Skeletal muscle satellite cell (primary cell): ENCODE data around the gene RALGAPA1.
"Not testable (repeated sequence)": the region's sequence is repeated elsewhere in the genome, so short reads cannot be mapped to it uniquely, and the experiment has no call there.

Source experiments
- H3K27me3 ChIP-seq: 2 replicates; pipeline ENCODE4 v1.7.0; 2013; ENCODE audit warnings: low read length; ENCODE audit not compliant: control insufficient read depth, insufficient read depth
- H3K36me3 ChIP-seq: 2 replicates; pipeline ENCODE4 v1.7.0; 2013; ENCODE audit warnings: mild to moderate bottlenecking, control low read depth, low read length; ENCODE audit not compliant: insufficient read depth
- H3K4me1 ChIP-seq: 2 replicates; pipeline ENCODE4 v1.7.0; 2013; ENCODE audit warnings: low read length; ENCODE audit not compliant: control insufficient read depth, insufficient read depth
- H3K4me2 ChIP-seq: 2 replicates; pipeline ENCODE4 v1.7.0; 2013; ENCODE audit warnings: mild to moderate bottlenecking, low read length
- H3K4me3 ChIP-seq: 2 replicates; pipeline ENCODE4 v1.7.0; 2013; ENCODE audit warnings: low read length
- H3K9ac ChIP-seq: 2 replicates; pipeline ENCODE4 v1.7.0; 2013; ENCODE audit warnings: mild to moderate bottlenecking, low read depth, low read length, moderate library complexity
- H3K9me3 ChIP-seq: replicated peaks from 2 replicates; pipeline ENCODE4 v1.7.0; 2013; ENCODE audit warnings: mild to moderate bottlenecking, control low read depth, low read length

RALGAPA1 gene

DNA sequence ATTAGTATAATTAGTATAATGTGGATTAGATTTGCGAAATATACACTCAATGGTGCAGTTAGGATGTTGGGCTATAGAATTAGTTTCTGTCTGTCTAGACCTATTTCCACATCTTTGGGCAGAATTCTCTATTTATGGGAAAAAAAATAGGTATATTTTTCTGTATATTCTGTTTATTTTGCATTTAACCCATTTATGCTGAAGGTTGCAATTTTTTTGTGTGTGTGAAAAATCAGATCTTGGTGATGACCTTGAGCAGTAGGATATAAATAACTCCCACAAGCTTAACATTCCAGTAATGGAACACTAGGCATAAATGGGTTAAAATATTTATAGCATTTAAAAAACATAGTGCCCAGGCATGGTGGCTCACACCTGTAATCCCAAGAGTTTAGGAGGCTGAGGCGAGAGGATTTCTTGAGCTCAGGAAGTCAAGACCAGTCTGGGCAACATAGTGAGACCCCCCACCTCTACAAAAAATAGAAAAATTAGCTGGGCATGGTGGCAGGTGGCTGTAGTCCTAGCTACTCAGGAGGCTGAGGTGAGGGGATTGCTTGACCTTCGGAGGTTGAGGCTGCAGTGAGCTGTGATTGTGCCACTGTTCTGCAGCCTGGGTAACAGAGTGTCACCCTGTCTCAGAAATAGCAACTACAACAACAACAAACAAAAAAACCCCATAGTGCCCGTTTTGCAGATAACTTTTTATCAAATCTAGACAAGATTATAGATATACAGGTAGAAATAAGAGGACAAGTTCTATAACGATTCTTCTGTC, 26.3 kb upstream of the RALGAPA1 start:
- H3K36me3 ChIP-seq: peaks cover 8% of the 10 kb centered on the region

DNA sequence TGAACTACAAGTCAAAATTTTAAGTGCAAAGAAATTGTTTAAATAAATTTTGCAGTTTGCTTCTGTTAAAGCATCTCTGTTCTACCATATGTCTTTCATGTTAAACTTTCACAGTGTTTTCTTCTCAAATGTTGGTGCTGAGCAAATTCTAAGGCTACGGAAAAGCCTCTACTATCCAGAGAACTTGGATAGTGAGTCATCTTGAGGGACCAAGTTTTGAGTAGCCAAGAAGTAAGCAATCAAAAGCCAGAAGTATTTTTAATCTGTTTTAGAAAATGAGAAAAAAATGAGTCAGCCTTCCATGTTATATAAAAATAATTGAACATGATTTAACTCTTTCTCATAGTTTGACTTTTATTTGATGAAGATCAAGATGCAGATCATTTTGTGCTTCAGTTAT, 20.4 kb upstream of the RALGAPA1 start:
- no peak overlapping the region for H3K9ac ChIP-seq
- H3K4me2 ChIP-seq: no peak overlapping the region
- no peaks in the 10 kb centered on the region for H3K9me3 ChIP-seq
- no peak overlapping the region for H3K4me3 ChIP-seq
- H3K4me1 ChIP-seq: peaks cover 14% of the 10 kb centered on the region
- H3K27me3 ChIP-seq: no peaks in the 10 kb centered on the region
- peaks cover 8% of the 10 kb centered on the region for H3K36me3 ChIP-seq

More for the DNA sequence above, 26.3 kb upstream of the RALGAPA1 start:
- no peaks in the 10 kb centered on the region for H3K4me1 ChIP-seq
- no peak overlapping the region for H3K4me2 ChIP-seq
- no peak overlapping the region for H3K9ac ChIP-seq
- no peak overlapping the region for H3K4me3 ChIP-seq
- H3K27me3 ChIP-seq: no peaks in the 10 kb centered on the region
- H3K9me3 ChIP-seq: no peaks in the 10 kb centered on the region

DNA sequence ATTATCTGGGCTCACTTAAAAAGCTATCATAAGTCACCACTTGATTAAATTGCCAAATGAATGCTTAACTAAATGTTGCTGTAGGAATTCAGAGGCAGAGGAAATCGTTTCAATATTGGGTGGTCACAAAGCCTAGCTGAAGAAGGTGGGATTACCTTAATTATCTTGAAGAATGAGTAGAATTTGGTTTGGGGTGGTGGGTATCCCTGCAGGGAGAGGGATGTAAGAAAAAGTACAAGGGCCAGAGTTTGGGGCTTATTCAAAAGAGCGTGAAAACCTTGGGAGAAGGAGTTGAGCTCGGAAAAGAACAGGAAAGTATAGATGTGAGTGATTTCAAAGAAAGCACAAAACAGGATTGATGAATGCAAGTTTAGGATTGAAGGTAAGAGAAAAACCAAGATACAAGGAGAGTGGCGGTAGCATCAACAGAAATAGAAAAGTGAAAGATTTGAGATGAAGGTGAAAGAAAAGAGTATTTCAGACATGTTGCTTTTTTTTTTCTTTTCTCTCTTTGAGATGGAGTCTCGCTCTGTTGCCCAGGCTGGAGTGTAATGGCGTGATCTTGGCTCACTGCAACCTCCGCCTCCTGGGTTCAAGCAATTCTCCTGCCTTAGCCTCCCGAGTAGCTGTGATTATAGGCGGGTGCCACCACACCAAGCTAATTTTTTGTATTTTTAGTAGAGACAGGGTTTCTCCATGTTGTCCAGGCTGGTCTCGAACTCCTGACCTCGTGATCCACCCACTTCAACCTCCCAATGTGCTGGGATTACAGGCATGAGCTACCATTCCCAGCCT, 18.8 kb upstream of the RALGAPA1 start:
- Histone ChIP-seq H3K9me3 (no peaks in the 10 kb centered on the region), H3K4me3 (peak overlapping the region; percentile 99), H3K36me3 (peaks cover 7% of the 10 kb centered on the region), H3K4me2 (peak overlapping the region; percentile 93), H3K27me3 (no peaks in the 10 kb centered on the region), H3K9ac (peak overlapping the region; percentile 96), H3K4me1 (peaks cover 14% of the 10 kb centered on the region)

DNA sequence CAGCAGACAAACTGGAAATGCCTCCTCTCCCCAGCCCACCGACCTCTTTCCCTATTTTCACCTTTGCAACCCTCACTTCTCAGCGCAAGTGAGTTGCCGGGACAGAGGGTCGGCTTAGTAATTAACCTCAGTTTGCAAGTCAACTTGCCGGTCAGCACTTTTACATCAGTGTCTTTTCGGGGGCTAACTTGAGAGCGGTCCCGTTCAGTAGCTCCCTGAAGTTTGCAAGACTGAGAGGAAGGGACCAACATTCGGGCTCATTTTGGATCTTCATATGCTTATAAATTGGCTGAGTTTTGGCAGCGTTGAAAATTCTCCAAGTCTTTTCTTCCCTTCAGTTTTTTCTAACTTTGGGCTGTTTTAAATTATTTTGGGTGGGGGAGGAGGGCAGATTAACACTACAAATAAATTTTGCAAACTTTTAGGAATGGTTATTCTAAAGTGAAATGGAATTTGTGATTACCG, 17.9 kb upstream of the RALGAPA1 start:
- H3K4me2 ChIP-seq: peak overlapping the region; percentile 93
- no peaks in the 10 kb centered on the region for H3K9me3 ChIP-seq
- H3K9ac ChIP-seq: peak overlapping the region; percentile 96
- H3K27me3 ChIP-seq: no peaks in the 10 kb centered on the region
- peaks cover 6% of the 10 kb centered on the region for H3K36me3 ChIP-seq
- H3K4me1 ChIP-seq: peaks cover 14% of the 10 kb centered on the region
- H3K4me3 ChIP-seq: peak overlapping the region; percentile 99

- Histone ChIP-seq H3K36me3 (peaks cover 5% of the 10 kb centered on the region), H3K4me2 (peak within 1 kb of the TSS; percentile 93), H3K4me1 (peaks cover 14% of the 10 kb centered on the region), H3K9ac (peak within 1 kb of the TSS; percentile 96), H3K27me3 (no peaks in the 10 kb centered on the region), H3K9me3 (no peaks in the 10 kb centered on the region), H3K4me3 (peak within 1 kb of the TSS; percentile 99)
Observed at GRCh38 chr14:35826218-35826951, 17.3 kb upstream of the RALGAPA1 start, which contains the start of gene BRMS1L. Gene BRMS1L (plus strand): TSS chr14:35826338. CDS start chr14:35826517, 179 bp downstream.

DNA sequence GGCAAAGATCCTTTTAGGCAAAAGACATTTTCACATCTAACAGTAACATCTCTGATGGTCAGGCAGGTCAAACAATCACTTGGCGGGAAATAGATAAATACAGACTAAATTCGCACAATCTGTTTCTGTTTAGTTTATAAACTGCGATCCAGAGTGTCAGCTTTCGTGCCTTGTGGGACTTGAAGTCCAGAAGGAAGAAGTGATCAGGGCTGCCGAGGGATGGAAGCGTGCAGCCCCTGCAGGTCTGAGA, 16.8 kb upstream of the RALGAPA1 start:
- H3K4me2 ChIP-seq: peak overlapping the region; percentile 93
- peak overlapping the region; percentile 58 for H3K9ac ChIP-seq
- H3K4me1 ChIP-seq: peaks cover 14% of the 10 kb centered on the region
- H3K9me3 ChIP-seq: no peaks in the 10 kb centered on the region
- H3K36me3 ChIP-seq: no peaks in the 10 kb centered on the region
- H3K4me3 ChIP-seq: peak overlapping the region; percentile 99
- no peaks in the 10 kb centered on the region for H3K27me3 ChIP-seq

- H3K4me2 ChIP-seq, H3K9ac ChIP-seq: not testable (repeated sequence)
Observed at GRCh38 chr14:35824446-35825165, 15.5 kb upstream of the RALGAPA1 start.

DNA sequence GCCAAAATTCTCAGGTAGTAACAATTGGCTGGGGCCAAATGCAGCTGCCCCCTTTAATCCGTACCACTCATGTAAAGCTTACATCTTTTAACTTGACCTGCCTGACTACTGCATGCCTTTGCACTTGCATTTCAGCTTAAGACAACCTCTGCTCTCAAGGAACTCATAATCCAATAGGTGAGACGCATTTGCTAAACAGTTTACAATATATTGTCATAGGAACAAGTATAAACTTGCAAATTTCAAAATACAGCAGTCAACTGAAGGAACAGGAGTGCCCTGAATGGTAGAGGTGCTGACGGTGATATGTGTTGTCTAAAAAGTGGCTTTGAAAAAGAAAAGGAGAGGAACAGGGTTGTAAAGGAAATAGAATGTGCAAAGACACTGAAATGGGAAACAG, 13.4 kb upstream of the RALGAPA1 start:
- H3K27me3 ChIP-seq: no peaks in the 10 kb centered on the region
- H3K4me2 ChIP-seq: no peak overlapping the region
- H3K9ac ChIP-seq: no peak overlapping the region
- no peaks in the 10 kb centered on the region for H3K36me3 ChIP-seq
- no peak overlapping the region for H3K4me3 ChIP-seq
- no peaks in the 10 kb centered on the region for H3K9me3 ChIP-seq
- peaks cover 6% of the 10 kb centered on the region for H3K4me1 ChIP-seq

More at GRCh38 chr14:35824446-35825165, 15.5 kb upstream of the RALGAPA1 start:
- H3K9me3 ChIP-seq, H3K36me3 ChIP-seq, H3K27me3 ChIP-seq, H3K4me3 ChIP-seq: not testable (repeated sequence)
- peaks cover 12% of the 10 kb centered on the region for H3K4me1 ChIP-seq

GRCh38 chr14:35821564-35822411, 12.7 kb upstream of the RALGAPA1 start:
- no peaks in the 10 kb centered on the region for H3K36me3 ChIP-seq
- no peak overlapping the region for H3K4me3 ChIP-seq
- H3K9me3 ChIP-seq: no peaks in the 10 kb centered on the region
- H3K4me2 ChIP-seq: no peak overlapping the region
- no peak overlapping the region for H3K9ac ChIP-seq
- no peaks in the 10 kb centered on the region for H3K4me1 ChIP-seq
- peaks cover 2% of the 10 kb centered on the region for H3K27me3 ChIP-seq
